Type B pancreatic cell (in vitro differentiated cells): ENCODE measurements around the gene ATP10B. TPM values are rescaled to one million over a fixed set of nuclear protein-coding genes. Genes with fewer than 3 reads are reported as not detected.
A peak's percentile ranks its signal among the peaks of the same experiment; 100 is the strongest.

Experiments used
- DNase-seq: peaks from one replicate; pipeline ENCODE4 v3.0.0; 2021; ENCODE audit warnings: mixed read lengths; ENCODE audit not compliant: unreplicated experiment; ENCODE audit errors: extremely low spot score
- H3K27ac Mint-ChIP-seq: 2 replicates; pipeline ENCODE4 v1.8.0; 2021; ENCODE audit warnings: mild to moderate bottlenecking, mixed read lengths
- H3K27me3 Mint-ChIP-seq: 2 replicates; pipeline ENCODE4 v1.8.0; 2021; ENCODE audit warnings: mixed read lengths
- H3K36me3 Mint-ChIP-seq: 2 replicates; pipeline ENCODE4 v1.8.0; 2021; ENCODE audit warnings: mixed read lengths
- H3K4me1 Mint-ChIP-seq: one replicate; pipeline ENCODE4 v1.8.0; 2021; ENCODE audit warnings: mixed read lengths; ENCODE audit not compliant: unreplicated experiment
- H3K4me3 Mint-ChIP-seq: 2 replicates; pipeline ENCODE4 v1.8.0; 2021; ENCODE audit warnings: mild to moderate bottlenecking, mixed read lengths
- H3K9me3 Mint-ChIP-seq: 2 replicates; pipeline ENCODE4 v1.8.0; 2021; ENCODE audit warnings: mixed read lengths
- total RNA-seq: library from RNA; stranded (reverse); gene quantifications from 2 replicates; pipeline ENCODE4 v1.2.1, GENCODE V29; 2021; ENCODE audit warnings: low replicate concordance
- TF ChIP-seq, protein P1 (sequence below): fragments of 200-600 bp; sonication (generic); conservative IDR thresholded peaks from 2 replicates; pipeline ENCODE4 v1.5.0; 2021; ENCODE audit warnings: antibody characterized with exemption, mild to moderate bottlenecking

The ATP10B gene
- total RNA-seq, 1 donor from 2014 or later = 4.0 TPM

DNA sequence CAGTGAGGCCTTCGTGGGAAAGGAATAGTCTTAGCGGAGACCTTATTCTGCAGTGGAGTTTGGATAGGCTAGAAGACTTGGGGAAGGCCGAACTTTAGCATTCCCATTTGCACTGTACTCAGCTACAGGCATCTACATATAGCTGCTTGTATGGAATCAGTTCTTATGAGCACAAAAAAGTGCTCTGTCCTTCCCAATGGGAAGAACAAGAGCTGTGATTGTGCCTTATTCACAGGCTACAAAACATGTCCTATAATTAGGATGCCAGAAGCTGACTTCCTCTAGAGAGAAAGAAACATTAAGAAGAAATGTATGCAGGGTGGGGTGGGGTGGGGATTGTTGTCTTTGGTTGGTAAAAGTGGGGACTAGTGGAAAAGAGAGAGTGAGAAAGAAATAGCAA is 154.7 kb downstream of the ATP10B start:
- H3K36me3 Mint-ChIP-seq = no peaks in the 10 kb centered on the region
- no peaks in the 10 kb centered on the region for H3K9me3 Mint-ChIP-seq
- no peak overlapping the region for H3K4me3 Mint-ChIP-seq
- TF ChIP-seq, protein P1, sequence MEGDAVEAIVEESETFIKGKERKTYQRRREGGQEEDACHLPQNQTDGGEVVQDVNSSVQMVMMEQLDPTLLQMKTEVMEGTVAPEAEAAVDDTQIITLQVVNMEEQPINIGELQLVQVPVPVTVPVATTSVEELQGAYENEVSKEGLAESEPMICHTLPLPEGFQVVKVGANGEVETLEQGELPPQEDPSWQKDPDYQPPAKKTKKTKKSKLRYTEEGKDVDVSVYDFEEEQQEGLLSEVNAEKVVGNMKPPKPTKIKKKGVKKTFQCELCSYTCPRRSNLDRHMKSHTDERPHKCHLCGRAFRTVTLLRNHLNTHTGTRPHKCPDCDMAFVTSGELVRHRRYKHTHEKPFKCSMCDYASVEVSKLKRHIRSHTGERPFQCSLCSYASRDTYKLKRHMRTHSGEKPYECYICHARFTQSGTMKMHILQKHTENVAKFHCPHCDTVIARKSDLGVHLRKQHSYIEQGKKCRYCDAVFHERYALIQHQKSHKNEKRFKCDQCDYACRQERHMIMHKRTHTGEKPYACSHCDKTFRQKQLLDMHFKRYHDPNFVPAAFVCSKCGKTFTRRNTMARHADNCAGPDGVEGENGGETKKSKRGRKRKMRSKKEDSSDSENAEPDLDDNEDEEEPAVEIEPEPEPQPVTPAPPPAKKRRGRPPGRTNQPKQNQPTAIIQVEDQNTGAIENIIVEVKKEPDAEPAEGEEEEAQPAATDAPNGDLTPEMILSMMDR = no peak
- no peaks in the 10 kb centered on the region for H3K27me3 Mint-ChIP-seq
- no peak for DNase-seq
- H3K27ac Mint-ChIP-seq = no peak overlapping the region
- no peaks in the 10 kb centered on the region for H3K4me1 Mint-ChIP-seq

DNA sequence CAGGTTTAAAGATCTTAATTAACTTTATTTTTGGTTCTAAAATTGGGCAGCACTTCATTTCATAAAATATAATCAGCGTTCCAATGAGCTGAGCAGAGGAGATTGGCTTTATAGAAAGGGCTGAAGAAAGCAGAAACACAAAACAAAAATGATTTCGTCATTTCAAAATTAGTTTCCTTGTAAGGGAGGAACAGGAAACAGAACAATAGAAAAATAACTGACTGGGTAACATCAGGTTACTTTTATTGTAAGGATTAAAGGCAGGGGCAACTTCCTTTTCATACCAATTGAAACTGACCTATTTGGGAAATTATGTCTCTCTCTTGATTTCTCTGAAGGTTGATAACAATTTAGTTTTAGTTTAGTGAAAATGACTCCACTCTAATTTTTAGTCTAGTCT is 157.1 kb downstream of the ATP10B start:
- DNase-seq = no peak
- Mint-ChIP-seq H3K4me1 (no peaks in the 10 kb centered on the region), H3K4me3 (no peak overlapping the region), H3K27me3 (no peaks in the 10 kb centered on the region), H3K27ac (no peak overlapping the region), H3K9me3 (no peaks in the 10 kb centered on the region), H3K36me3 (no peaks in the 10 kb centered on the region)
- TF ChIP-seq, protein P1 = no peak

DNA sequence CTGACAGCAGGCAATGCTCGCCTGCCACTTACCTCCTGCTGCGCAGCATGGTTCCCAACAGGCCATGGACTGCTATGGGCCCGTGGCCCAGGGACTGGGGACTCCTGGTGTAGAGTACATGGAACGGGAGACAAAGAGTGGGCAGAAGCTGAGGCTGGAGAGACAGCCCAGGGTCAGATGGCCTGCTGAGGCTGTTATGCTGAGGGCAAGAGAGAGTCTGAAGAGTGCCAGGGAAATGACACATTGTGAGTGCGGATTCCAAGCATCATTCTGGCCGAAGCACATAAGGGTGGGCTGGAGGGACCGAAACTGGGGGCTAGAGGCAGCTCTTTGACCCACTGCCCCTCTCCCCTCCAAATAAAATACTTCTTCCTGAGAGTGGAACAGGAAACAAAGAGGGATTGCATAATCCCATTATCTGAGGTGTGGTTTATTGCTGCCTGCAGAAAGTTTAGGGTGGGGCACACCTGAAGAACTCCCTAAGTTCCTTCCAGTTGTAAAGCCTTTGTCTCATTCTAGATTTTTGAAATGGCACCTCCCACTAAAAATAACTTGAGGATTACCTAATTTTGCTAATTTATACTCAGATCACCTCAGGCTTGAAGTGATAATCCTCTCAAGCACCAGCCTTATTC is 158.1 kb downstream of the ATP10B start:
- Mint-ChIP-seq H3K27me3 (no peaks in the 10 kb centered on the region), H3K27ac (peak overlapping the region; percentile 80), H3K4me1 (no peaks in the 10 kb centered on the region), H3K9me3 (no peaks in the 10 kb centered on the region), H3K4me3 (no peak overlapping the region), H3K36me3 (no peaks in the 10 kb centered on the region)
- DNase-seq = no peak
- TF ChIP-seq, protein P1 = no peak

DNA sequence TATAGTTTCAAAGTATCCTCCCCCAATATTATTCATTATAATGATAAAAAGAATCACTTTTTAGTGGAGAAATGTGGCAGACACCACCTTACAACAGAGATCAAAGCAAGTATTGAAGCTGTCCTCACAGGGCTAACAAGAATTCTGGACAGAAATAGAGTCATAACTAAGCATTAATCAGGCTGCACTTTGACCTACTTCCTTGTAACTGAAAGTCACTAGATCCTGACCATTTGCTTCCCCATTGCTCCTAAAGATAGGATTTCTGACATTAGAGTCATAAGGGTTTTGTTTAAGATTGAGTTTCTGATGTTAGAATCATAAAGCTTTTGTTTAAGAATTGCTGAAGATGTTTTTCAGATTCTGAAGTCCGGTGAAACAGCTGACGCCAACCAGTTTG is 159.7 kb downstream of the ATP10B start:
- DNase-seq = no peak
- Mint-ChIP-seq H3K4me1 (no peaks in the 10 kb centered on the region), H3K27ac (no peak overlapping the region), H3K27me3 (no peaks in the 10 kb centered on the region), H3K9me3 (no peaks in the 10 kb centered on the region), H3K4me3 (no peak overlapping the region), H3K36me3 (no peaks in the 10 kb centered on the region)
- TF ChIP-seq, protein P1 = no peak

DNA sequence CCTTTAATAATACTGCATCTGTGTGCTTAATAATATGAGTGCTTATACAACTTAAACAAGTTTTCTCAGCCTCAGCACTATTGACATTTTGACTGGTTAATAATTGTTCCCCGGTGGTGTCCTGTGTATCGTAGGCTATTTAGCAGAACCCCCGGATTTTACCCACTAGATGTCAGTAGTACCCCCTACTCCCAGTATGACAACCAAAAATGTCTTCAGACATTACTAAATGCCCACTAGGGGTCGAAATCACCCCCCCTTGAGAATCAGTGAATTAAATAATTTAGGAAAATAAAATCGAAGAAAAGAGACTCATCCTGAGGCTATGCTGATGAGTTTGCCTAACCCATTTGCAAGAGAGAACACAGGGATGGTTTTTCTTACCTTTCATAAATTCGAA is 166.3 kb downstream of the ATP10B start:
- Mint-ChIP-seq H3K4me3 (no peak overlapping the region), H3K9me3 (no peaks in the 10 kb centered on the region)
- TF ChIP-seq, protein P1 = peak; percentile 71

DNA sequence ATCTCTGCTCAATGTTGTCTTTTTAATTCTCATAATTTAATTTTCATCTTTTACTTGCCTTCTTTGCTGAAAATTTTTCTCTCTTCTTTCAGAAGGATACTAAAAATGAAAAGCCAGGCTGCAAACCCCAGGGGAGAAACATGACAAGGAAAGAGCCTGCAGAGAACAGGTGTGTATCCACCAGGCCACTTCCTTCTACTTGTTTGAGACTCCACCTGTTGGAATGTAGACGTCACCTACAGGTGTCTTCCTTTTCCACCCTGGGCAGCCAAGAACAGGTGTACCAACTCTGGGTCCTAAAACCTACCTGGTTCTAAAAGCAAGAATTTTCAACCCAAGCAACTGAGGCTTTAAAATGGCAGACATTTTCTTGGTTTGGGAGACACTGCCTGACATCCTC is 166.8 kb downstream of the ATP10B start:
- Mint-ChIP-seq H3K4me1 (no peaks in the 10 kb centered on the region), H3K27ac (no peak overlapping the region), H3K36me3 (no peaks in the 10 kb centered on the region), H3K4me3 (no peak overlapping the region), H3K27me3 (no peaks in the 10 kb centered on the region), H3K9me3 (no peaks in the 10 kb centered on the region)
- TF ChIP-seq, protein P1 = no peak
- DNase-seq = no peak

More for the DNA sequence above, 166.3 kb downstream of the ATP10B start:
- H3K36me3 Mint-ChIP-seq = no peaks in the 10 kb centered on the region
- no peaks in the 10 kb centered on the region for H3K4me1 Mint-ChIP-seq
- H3K27ac Mint-ChIP-seq = no peak overlapping the region
- DNase-seq = no peak
- H3K27me3 Mint-ChIP-seq = no peaks in the 10 kb centered on the region
